Measurements from ENCODE around the gene ANKS3.

Gene ANKS3

GRCh38 chr16:4737545-4737944, 3.5 kb upstream of the ANKS3 start:
- H3K4me3 ChIP-seq (ENCODE audit: low read depth, low read length): no peak overlapping the region
- TF ChIP-seq, protein P1, sequence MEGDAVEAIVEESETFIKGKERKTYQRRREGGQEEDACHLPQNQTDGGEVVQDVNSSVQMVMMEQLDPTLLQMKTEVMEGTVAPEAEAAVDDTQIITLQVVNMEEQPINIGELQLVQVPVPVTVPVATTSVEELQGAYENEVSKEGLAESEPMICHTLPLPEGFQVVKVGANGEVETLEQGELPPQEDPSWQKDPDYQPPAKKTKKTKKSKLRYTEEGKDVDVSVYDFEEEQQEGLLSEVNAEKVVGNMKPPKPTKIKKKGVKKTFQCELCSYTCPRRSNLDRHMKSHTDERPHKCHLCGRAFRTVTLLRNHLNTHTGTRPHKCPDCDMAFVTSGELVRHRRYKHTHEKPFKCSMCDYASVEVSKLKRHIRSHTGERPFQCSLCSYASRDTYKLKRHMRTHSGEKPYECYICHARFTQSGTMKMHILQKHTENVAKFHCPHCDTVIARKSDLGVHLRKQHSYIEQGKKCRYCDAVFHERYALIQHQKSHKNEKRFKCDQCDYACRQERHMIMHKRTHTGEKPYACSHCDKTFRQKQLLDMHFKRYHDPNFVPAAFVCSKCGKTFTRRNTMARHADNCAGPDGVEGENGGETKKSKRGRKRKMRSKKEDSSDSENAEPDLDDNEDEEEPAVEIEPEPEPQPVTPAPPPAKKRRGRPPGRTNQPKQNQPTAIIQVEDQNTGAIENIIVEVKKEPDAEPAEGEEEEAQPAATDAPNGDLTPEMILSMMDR (IDR thresholded peaks at IDR 0.05; ENCODE audit: borderline replicate concordance, insufficient read depth, low read depth, low read length): no peak

GRCh38 chr16:4736546-4736945, 2.5 kb upstream of the ANKS3 start:
- TF ChIP-seq, protein P1 (IDR thresholded peaks at IDR 0.05; ENCODE audit: borderline replicate concordance, insufficient read depth, low read depth, low read length): no peak
- H3K4me3 ChIP-seq (ENCODE audit: low read depth, low read length): no peak overlapping the region

GRCh38 chr16:4734730-4735535, 862 bp upstream of the ANKS3 start:
- H3K4me3 ChIP-seq (ENCODE audit: low read depth, low read length): peak overlapping the region; percentile 89
- TF ChIP-seq, protein P1 (IDR thresholded peaks at IDR 0.05; ENCODE audit: borderline replicate concordance, insufficient read depth, low read depth, low read length): no peak

DNA sequence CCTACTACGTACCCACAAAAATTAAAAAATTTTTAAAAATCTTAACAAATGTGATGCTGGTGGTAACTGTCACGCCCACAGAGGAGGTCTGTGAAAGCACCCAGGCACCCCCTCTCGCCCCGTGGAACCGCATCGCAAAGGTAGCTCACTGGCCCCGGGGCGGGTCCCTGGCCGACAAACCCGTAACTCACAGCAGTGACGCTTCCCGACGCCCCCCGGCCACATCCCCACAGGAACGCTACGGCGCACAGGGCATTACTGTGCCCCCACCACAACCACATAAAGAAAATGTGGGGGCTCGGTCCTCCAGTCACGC, 366 bp downstream of the ANKS3 start:
- H3K4me3 ChIP-seq (ENCODE audit: low read depth, low read length): peak overlapping the region; percentile 89
- TF ChIP-seq, protein P1 (IDR thresholded peaks at IDR 0.05; ENCODE audit: borderline replicate concordance, insufficient read depth, low read depth, low read length): no peak

DNA sequence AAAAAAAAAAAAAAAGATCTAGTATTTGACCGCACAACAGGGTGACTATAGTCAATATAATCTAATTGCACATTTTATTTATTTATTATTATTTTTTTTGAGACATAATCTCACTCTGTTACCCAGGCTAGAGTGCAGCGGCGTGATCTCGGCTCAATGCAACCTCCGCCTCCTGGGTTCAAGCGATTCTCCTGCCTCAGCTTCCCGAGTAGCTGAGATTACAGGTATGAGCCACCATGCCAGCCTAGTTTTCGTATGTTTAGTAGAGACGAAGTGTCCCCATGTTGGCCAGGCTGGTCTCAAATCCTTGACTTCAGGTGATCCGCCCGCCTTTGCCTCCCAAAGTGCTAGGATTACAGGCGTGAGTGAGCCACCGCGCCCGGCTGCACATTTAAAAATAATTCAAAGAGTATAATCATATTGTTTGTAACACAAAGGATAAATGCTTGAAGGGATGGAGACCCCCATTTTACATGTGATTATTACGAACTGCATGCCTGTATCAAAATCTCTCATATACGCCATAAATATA, 794 bp downstream of the ANKS3 start:
- TF ChIP-seq, protein P1 (IDR thresholded peaks at IDR 0.05; ENCODE audit: borderline replicate concordance, insufficient read depth, low read depth, low read length): no peak

GRCh38 chr16:4729876-4730275, 4.2 kb downstream of the ANKS3 start:
- TF ChIP-seq, protein P1 (IDR thresholded peaks at IDR 0.05; ENCODE audit: borderline replicate concordance, insufficient read depth, low read depth, low read length): no peak
- no peak overlapping the region for H3K4me3 ChIP-seq (ENCODE audit: low read depth, low read length)

More for the DNA sequence above, 794 bp downstream of the ANKS3 start:
- H3K4me3 ChIP-seq (ENCODE audit: low read depth, low read length): peak overlapping the region; percentile 89

DNA sequence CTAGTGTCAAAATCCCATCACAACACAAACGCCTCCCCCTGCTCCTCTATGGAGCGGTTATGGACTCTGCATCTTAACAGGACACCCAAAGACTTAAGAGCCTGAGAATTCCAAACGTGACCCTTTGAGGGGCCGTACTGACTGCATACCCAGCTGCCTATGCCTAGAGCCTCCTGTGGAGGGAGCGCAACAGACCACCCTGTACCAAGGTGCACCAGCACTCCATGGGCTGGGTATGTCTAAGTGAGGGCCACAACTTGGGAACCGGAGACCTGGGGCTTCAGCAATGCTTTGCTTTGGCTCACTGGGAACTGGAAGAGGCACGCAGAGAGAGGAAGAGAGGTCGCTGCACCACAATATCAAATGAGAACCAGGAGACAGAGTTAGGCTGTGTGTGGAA, 5.4 kb downstream of the ANKS3 start:
- TF ChIP-seq, protein P1 (IDR thresholded peaks at IDR 0.05; ENCODE audit: borderline replicate concordance, insufficient read depth, low read depth, low read length): no peak
- no peak overlapping the region for H3K4me3 ChIP-seq (ENCODE audit: low read depth, low read length)
